GM18498 (cell line): ENCODE results near the gene CACHD1.

Experiments
- ATAC-seq: cut with Tn5 transposase; IDR thresholded peaks from one replicate; pipeline ENCODE4 v1.9.1; 2021; ENCODE audit warnings: mild to moderate bottlenecking, moderate library complexity; ENCODE audit not compliant: unreplicated experiment

The CACHD1 gene

GRCh38 chr1:64650411-64650810 is 180.5 kb downstream of the CACHD1 start:
- no peak for ATAC-seq

GRCh38 chr1:64651841-64652240 is 181.9 kb downstream of the CACHD1 start:
- no peak for ATAC-seq

- no peak for ATAC-seq
Observed at GRCh38 chr1:64653466-64653865, 183.5 kb downstream of the CACHD1 start.

- ATAC-seq, result no peak
Observed at GRCh38 chr1:64654519-64655341, 184.8 kb downstream of the CACHD1 start.

DNA sequence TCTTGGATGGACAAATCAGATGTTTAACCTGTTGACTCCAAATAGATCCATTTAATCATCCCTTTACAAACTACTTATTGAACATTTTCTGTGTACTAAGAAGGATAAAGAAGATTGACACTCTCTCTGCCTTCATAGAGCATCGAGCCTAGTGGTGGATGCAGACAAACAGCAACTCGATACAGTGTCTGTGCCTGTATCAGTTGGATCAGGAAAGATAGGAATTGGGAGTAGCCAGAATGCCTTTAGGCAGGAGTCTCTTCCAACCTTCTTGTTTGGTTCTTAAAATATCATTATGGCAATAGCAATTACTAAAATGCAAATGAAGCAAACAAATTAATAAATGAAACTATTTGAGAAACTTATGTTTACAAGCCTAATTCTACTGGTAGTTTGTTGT is 185.9 kb downstream of the CACHD1 start:
- ATAC-seq, result no peak

DNA sequence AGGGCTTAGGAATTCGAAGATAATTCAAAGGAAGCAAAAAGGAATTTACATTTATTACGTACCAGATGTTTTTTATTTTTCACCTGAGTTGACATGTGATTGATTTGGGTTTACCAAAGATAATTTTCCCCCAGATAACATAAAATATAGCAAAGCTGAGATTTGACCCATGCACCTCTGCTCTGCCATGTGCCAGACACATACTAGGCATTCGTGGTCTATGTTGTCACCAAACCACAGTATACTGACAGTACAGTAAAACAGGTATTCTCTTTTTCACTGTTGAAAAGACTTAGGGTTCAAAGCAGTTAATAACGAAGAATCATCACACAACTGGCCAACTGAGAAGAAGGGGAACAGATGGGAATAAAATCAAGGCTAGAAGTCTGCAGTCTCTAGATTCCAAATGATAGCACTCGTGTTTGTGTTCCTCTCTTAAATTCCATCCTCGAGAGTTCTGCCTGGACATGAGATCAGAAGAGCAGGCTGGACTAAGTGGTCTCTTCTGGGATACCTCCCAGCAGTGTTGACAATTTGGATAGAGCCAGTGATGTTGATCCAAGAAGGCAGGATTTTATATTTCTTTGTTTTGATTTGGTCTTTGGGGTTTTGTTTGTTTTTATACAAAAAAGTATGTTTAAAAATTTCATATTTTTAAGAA is 189.7 kb downstream of the CACHD1 start:
- no peak for ATAC-seq

- ATAC-seq, result no peak
Observed at GRCh38 chr1:64663668-64664067, 193.7 kb downstream of the CACHD1 start.

DNA sequence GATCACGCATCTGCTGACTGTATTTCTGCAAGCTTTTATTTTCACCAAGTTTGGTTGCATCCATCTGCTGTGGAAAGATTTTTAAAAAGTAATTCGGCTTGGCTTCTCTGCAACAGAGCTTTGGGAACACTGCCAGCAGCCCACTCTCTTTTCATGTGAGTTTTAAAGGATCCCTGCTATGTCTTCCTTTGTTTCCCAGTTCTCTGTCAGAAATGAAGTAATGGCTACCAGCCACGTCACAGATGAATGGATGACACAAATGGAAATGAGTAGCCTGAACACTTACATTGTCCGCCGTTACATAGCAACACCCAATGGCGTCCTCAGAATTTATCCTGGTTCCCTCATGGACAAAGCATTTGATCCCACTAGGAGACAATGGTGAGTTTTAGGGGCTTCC is 194.4 kb downstream of the CACHD1 start:
- no peak for ATAC-seq

GRCh38 chr1:64669098-64669675 is 199.3 kb downstream of the CACHD1 start:
- ATAC-seq, result no peak

- no peak for ATAC-seq
Observed at GRCh38 chr1:64675718-64676345, 205.9 kb downstream of the CACHD1 start.

DNA sequence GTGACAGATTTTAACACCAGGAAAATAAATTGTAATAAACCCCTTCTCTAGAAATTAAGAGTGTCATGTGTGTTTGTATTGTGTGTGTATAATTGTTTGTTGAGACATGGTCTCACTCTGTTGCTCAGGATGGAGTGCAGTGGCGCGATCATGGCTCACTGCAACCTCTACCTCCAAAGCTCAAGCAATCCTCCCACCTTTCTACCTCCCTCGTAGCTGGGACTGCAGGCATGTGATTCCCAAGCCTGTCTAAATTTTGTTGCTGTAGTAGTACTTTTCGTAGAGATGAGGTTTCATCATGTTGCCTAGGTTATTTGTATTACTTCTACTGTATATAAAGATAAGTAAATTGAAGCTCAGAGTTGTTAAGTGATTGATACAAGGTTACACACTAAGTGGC is 206.5 kb downstream of the CACHD1 start:
- ATAC-seq, result no peak

GRCh38 chr1:64677532-64677931 is 207.6 kb downstream of the CACHD1 start:
- ATAC-seq, result no peak

- ATAC-seq, result no peak
Observed at GRCh38 chr1:64678366-64678765, 208.4 kb downstream of the CACHD1 start.

DNA sequence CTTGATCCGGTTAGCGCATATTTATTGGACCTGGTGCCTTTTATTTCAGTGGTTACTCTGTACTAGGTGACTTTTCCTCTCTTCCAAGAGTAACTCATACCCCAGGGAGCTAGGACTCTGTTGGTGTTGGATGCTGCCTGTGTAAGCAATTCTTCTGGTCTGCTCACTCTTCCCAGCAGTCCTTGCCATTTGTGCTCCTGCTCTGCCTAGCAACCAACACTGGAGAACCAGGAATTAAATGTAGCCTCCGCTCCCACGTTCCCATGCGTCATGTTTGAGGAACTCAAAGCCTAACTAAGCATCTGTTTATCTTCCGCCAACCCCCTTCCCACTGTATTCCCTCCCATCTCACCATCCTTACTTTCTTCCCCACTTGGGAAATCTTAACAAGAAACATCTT is 209.2 kb downstream of the CACHD1 start:
- ATAC-seq, result no peak

- ATAC-seq, result no peak
Observed at GRCh38 chr1:64680599-64680998, 210.7 kb downstream of the CACHD1 start.

- ATAC-seq, result no peak
Observed at GRCh38 chr1:64681043-64681442, 211.1 kb downstream of the CACHD1 start.

GRCh38 chr1:64683419-64683818 is 213.5 kb downstream of the CACHD1 start:
- ATAC-seq, result no peak

- no peak for ATAC-seq
Observed at GRCh38 chr1:64685217-64685616, 215.3 kb downstream of the CACHD1 start.

- ATAC-seq, result no peak
Observed at GRCh38 chr1:64685765-64686341, 215.9 kb downstream of the CACHD1 start.

- ATAC-seq, result peak; percentile 88
Observed at GRCh38 chr1:64686828-64687724, 217.1 kb downstream of the CACHD1 start.
